Transverse colon (tissue), 4 donors: ENCODE data around the gene RPS6KA5. TPM values are rescaled to one million over a fixed set of nuclear protein-coding genes. Genes with fewer than 3 reads are reported as not detected.
"Not testable (repeated sequence)": the region's sequence is repeated elsewhere in the genome, so short reads cannot be mapped to it uniquely, and the experiment has no call there.

Experiments
- DNase-seq: peaks from one replicate; pipeline ENCODE4 v3.0.0-alpha.2; 2019
- H3K27ac ChIP-seq, 4 donors: fragments of 200-600 bp; sonication (generic); 2 replicates each; pipeline ENCODE4 v1.5.1; 2016 to 2018; ENCODE audit warnings: inconsistent platforms in 4 of 4
- H3K27me3 ChIP-seq: fragments of 200-600 bp; sonication (generic); 2 replicates; pipeline ENCODE4 v1.5.1; 2017; ENCODE audit warnings: inconsistent platforms
- H3K36me3 ChIP-seq, 4 donors: fragments of 200-600 bp; sonication (generic); 2 replicates each; pipeline ENCODE4 v1.5.1; 2017 to 2019; ENCODE audit warnings: inconsistent platforms in 4 of 4
- H3K4me1 ChIP-seq, 4 donors: fragments of 200-600 bp; sonication (generic); 2 replicates each; pipeline ENCODE4 v1.5.1; 2017 to 2020; ENCODE audit warnings: inconsistent platforms in 4 of 4
- H3K4me3 ChIP-seq, 4 donors: fragments of 200-600 bp; sonication (generic); 1 replicate in 1 of 4; 2 replicates in 3 of 4; pipeline versions ENCODE4 v1.5.1 to v1.6.1; 2017 to 2019; ENCODE audit warnings: inconsistent platforms in 4 of 4
- H3K9me3 ChIP-seq, 2 donors: fragments of 200-600 bp; sonication (generic); 2 replicates each; pipeline ENCODE4 v1.5.1; 2017 to 2019; ENCODE audit warnings: inconsistent platforms in 2 of 2
- EP300 ChIP-seq: sonication (generic); formaldehyde crosslinking; IDR thresholded peaks from one replicate; pipeline ENCODE4 v1.6.1; 2017; ENCODE audit warnings: antibody characterized with exemption, low read depth
- POLR2A ChIP-seq: fragments of 450-650 bp; IDR thresholded peaks from one replicate; pipeline ENCODE4 v1.6.1; 2016; ENCODE audit warnings: antibody characterized with exemption, mild to moderate bottlenecking, moderate library complexity
- POLR2AphosphoS5 ChIP-seq, 3 donors: sonication (generic); formaldehyde crosslinking; IDR thresholded peaks; one replicate each; pipeline ENCODE4 v1.6.1; 2016; ENCODE audit warnings: antibody characterized with exemption in 3 of 3
- WGBS, 2 donors: methylation state at CpG; one replicate each; pipeline ENCODE4 v1.1.5; 2018; ENCODE audit warnings: low coverage in 1 of 2; 5-methylcytosine and 5-hydroxymethylcytosine counted together
- in situ Hi-C, 4 donors: fragments of 200-750 bp; cut with MboI; loops; one replicate each; pipeline versions ENCODE4 v1.15.0 to v1.15.1; 2017; ENCODE audit warnings: low sequenced_read_pairs in 3 of 4, low pct_ligation_motif_present in 1 of 4, low pct_unique_long_range_greater_than_20kb in 1 of 4
- intact Hi-C: fragments of 100-400 bp; cut with DNase I; formaldehyde crosslinking; loops from one replicate; pipeline ENCODE4 v1.15.1; 2023; ENCODE audit warnings: low total_unique reads
- total RNA-seq, 4 donors: library from RNA; depleted of rRNA; stranded (reverse); fragments of >200 nt; gene quantifications; one replicate each; pipeline ENCODE4 v1.1.0, GENCODE V29; 2016
- TF ChIP-seq, protein P1 (sequence below), 5 experiments: fragments of 200-600 bp in 3 of 5; fragments of 450-650 bp in 2 of 5; sonication (generic) in 3 of 5; IDR thresholded peaks; 1 replicate in 2 of 5; 2 replicates in 3 of 5; pipeline ENCODE4 v1.5.1; 2016 to 2017; ENCODE audit warnings: antibody characterized with exemption in 5 of 5, inconsistent platforms in 3 of 5, mild to moderate bottlenecking in 2 of 5, moderate library complexity in 1 of 5

The RPS6KA5 gene
- total RNA-seq, 4 donors from 2014 or later: 7.5 to 32.8 (median 28.0) TPM

DNA sequence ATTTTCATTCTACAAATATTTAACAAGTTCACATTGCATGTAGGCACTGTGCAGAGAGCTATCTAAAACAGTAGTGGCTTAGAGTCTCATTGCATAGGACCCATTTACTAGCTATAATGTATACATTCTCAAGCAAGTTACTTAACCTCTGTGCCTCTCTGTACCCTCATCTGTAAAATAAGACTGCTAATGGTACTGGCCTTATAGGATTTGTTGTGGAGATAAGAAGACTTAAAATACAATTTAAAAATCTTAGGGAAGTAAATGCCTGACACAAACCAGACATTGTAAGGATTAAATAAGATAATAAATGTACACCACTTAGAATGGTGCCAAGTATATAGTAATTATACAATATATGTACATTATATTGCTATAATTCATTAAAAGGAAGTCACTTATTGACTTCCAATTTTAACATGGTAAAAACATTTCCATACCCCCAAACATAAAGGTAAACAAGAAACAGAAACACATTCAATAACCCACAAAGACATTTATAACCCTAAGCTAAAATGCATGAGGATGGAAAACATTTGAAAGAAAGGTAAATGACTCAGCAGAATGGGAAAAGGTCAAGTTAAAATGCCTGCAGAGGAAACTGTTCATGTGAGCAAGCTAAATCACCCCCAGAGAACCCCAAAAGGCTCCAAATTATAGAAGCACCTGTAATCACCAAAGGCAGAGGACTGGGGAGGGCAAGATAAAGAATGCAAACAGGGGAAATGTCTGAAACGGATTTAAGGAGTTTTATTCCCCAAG is 30.8 kb downstream of the RPS6KA5 start:
- in situ Hi-C loops: no loop called here

DNA sequence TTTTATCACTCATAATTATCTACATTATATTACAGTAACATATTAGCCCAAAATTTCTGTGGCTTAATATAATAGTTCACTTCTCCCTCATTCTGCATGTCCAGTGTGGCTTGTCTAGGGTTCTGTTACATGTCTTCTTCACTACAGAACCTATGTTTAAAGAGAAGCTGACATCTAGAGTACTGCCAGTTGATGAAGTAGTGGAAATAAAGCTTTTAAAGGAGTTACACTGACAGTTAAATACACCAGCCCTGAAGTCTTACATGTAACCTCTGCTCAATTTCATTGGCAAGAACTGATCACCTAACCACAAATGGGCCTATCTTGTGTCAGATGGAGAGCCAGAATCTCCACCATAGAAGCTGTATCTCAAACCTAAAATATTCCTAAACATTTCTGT is 32.9 kb downstream of the RPS6KA5 start:
- peaks cover 8 to 39% (median 12%) of the 10 kb centered on the region in 4 donors for H3K4me1 ChIP-seq
- intact Hi-C loops (no loop called here), in situ Hi-C loops (no loop called here)
- H3K9me3 ChIP-seq: no peaks in the 10 kb centered on the region
- no peaks in the 10 kb centered on the region for H3K36me3 ChIP-seq
- H3K4me3 ChIP-seq: no peak overlapping the region
- peak overlapping the region in 3 of 4 donors; percentile 16 to 49 (median 28) for H3K27ac ChIP-seq
- TF ChIP-seq POLR2AphosphoS5 (IDR thresholded peaks at IDR 0.05) (peak; percentile 80 to 83 (median 82)), POLR2A (no peak)
- no peak for DNase-seq
- no peaks in the 10 kb centered on the region for H3K27me3 ChIP-seq

More for the DNA sequence above, 30.8 kb downstream of the RPS6KA5 start:
- peaks cover 8 to 21% (median 12%) of the 10 kb centered on the region in 4 donors for H3K4me1 ChIP-seq
- WGBS, 2 donors: 54 to 56% methylated on average over 1 of the region's 1 CpG
- DNase-seq: no peak
- TF ChIP-seq POLR2AphosphoS5 (IDR thresholded peaks at IDR 0.05): no peak
- no peak for TF ChIP-seq EP300
- TF ChIP-seq, protein P1, sequence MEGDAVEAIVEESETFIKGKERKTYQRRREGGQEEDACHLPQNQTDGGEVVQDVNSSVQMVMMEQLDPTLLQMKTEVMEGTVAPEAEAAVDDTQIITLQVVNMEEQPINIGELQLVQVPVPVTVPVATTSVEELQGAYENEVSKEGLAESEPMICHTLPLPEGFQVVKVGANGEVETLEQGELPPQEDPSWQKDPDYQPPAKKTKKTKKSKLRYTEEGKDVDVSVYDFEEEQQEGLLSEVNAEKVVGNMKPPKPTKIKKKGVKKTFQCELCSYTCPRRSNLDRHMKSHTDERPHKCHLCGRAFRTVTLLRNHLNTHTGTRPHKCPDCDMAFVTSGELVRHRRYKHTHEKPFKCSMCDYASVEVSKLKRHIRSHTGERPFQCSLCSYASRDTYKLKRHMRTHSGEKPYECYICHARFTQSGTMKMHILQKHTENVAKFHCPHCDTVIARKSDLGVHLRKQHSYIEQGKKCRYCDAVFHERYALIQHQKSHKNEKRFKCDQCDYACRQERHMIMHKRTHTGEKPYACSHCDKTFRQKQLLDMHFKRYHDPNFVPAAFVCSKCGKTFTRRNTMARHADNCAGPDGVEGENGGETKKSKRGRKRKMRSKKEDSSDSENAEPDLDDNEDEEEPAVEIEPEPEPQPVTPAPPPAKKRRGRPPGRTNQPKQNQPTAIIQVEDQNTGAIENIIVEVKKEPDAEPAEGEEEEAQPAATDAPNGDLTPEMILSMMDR (IDR thresholded peaks at IDR 0.05): no peak
- no peak for TF ChIP-seq POLR2A
- intact Hi-C loops: no loop called here
- H3K4me3 ChIP-seq: no peak overlapping the region
- H3K27ac ChIP-seq: no peak overlapping the region
- H3K9me3 ChIP-seq: no peaks in the 10 kb centered on the region
- no peaks in the 10 kb centered on the region for H3K36me3 ChIP-seq
- no peaks in the 10 kb centered on the region for H3K27me3 ChIP-seq

DNA sequence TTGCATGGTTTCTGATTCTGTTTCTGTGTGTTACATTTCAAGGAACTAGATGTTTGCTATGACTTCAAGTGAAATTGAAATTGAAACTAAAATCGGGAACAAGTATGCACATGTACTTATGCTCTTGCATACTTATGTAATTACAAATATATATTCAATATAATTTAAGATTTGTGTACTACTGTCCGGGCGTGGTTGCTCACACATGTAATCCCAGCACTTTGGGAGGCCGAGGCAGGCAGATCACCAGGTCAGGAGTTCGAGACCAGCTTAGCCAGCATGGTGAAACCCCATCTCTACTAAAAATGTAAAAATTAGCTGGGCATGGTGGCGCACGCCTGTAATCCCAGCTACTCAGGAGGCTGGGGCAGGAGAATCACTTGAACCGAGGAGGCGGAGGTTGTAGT is 37.8 kb downstream of the RPS6KA5 start:
- DNase-seq: peak; percentile 27
- in situ Hi-C loops, intact Hi-C loops: not testable (repeated sequence)

DNA sequence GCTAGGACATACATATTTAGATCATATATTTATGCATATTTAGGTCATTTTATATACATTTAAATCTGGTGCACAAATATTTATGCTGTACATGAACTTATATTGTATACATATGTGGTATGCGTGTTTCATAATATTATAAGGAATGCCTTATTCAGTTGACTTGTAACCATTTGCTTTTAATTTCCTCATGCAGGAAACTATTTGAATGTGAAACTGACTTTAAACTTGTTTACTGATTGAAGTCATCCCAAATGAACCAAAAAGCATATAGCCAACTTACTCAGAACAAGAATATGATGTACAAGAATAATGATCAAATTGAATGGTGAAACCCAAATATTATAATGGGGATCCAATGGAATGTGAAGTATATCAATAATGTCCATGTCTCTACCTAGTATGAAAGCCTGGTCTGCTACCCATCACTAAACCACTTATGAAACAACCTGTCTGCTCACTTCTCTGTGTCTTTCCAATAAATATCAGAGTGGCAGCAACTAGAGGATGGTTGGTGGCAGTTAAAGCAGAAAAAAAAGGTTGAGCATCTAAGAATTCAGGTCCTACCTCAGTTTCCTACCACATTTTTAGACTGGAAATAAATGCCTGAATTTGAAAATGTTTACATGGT is 38.3 kb downstream of the RPS6KA5 start:
- peak overlapping the region; percentile 80 to 85 (median 82) for H3K27ac ChIP-seq
- H3K4me1 ChIP-seq: peaks cover 0 to 28% (median 2%) of the 10 kb centered on the region in 4 donors
- TF ChIP-seq POLR2AphosphoS5 (IDR thresholded peaks at IDR 0.05) (no peak), POLR2A (no peak), EP300 (no peak)
- TF ChIP-seq, protein P1 (IDR thresholded peaks at IDR 0.05): no peak
- intact Hi-C loops (no loop called here), in situ Hi-C loops (no loop called here)
- H3K9me3 ChIP-seq: no peaks in the 10 kb centered on the region
- H3K36me3 ChIP-seq: no peaks in the 10 kb centered on the region
- WGBS, 2 donors: 81 to 92% methylated on average over 1 of the region's 1 CpG
- peak overlapping the region in 3 of 4 donors; percentile 19 to 53 (median 29) for H3K4me3 ChIP-seq
- no peaks in the 10 kb centered on the region for H3K27me3 ChIP-seq
- DNase-seq: no peak

More for the DNA sequence above, 37.8 kb downstream of the RPS6KA5 start:
- Histone ChIP-seq H3K27ac (peak overlapping the region; percentile 80 to 85 (median 82)), H3K4me3 (peak overlapping the region; percentile 6 to 53 (median 24)), H3K4me1 (peaks cover 0 to 28% (median 2%) of the 10 kb centered on the region in 4 donors)
- H3K27me3 ChIP-seq, H3K36me3 ChIP-seq, H3K9me3 ChIP-seq: not testable (repeated sequence)
- 12 to 29% methylated on average over 6 to 9 of the region's 9 CpGs for WGBS, 2 donors

DNA sequence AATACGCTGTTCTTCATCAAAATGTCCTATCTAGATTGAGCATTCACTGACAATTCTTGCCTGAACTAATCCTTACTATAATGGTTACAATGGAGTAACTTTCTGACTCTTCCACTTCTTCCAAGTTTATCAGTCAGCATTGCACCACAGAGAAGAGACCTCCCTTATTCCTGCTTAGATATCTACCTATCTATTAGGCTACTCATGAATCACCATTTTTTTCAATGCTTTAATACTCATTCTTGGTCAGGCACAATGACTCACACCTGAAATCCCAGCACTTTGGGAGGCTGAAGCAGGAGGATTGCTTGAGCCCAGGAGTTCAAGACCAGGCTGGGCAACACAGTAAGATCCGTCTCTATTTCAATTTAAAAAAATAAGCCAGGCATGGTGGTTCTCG is 39.3 kb downstream of the RPS6KA5 start:
- intact Hi-C loops: no loop called here

More for the DNA sequence above, 39.3 kb downstream of the RPS6KA5 start:
- 94 to 100% methylated on average over 1 to 3 of the region's 3 CpGs for WGBS, 2 donors
- in situ Hi-C loops: no loop called here
- no peak for DNase-seq
- Histone ChIP-seq H3K9me3 (no peaks in the 10 kb centered on the region), H3K4me3 (no peak overlapping the region), H3K36me3 (no peaks in the 10 kb centered on the region), H3K4me1 (peaks cover 0 to 28% (median 2%) of the 10 kb centered on the region in 4 donors), H3K27ac (peak overlapping the region; percentile 80 to 85 (median 82)), H3K27me3 (no peaks in the 10 kb centered on the region)
- TF ChIP-seq POLR2AphosphoS5 (IDR thresholded peaks at IDR 0.05) (no peak), POLR2A (no peak), EP300 (no peak)
- TF ChIP-seq, protein P1 (IDR thresholded peaks at IDR 0.05): no peak
